T-helper 17 cell (primary cell): ENCODE measurements around the gene CUX1. TPM values are rescaled to one million over a fixed set of nuclear protein-coding genes. Genes with fewer than 3 reads are reported as not detected.
"Not testable (repeated sequence)": the region's sequence is repeated elsewhere in the genome, so short reads cannot be mapped to it uniquely, and the experiment has no call there.

ENCODE experiments used
- ATAC-seq: fragments of 150-1000 bp; cut with Tn5 transposase; 2 replicates; pipeline ENCODE4 v1.10.0; 2021; ENCODE audit warnings: mild to moderate bottlenecking, moderate library complexity
- DNase-seq, 3 donors: peaks; one replicate each; pipeline versions ENCODE4 v3.0.0 to v3.0.0-alpha.2; 2020 to 2021
- H3K9me3 ChIP-seq: one replicate; pipeline ENCODE4 v1.7.0; 2013; ENCODE audit warnings: low read length, mild to moderate bottlenecking; ENCODE audit not compliant: control insufficient read depth, poor library complexity, severe bottlenecking
- H3K27ac Mint-ChIP-seq: one replicate; pipeline ENCODE4 v1.8.0; 2022; ENCODE audit warnings: mild to moderate bottlenecking, moderate library complexity, mixed read lengths
- H3K27me3 Mint-ChIP-seq: one replicate; pipeline ENCODE4 v1.8.0; 2022; ENCODE audit warnings: mixed read lengths
- H3K36me3 Mint-ChIP-seq: one replicate; pipeline ENCODE4 v1.8.0; 2022; ENCODE audit warnings: low read depth, mixed read lengths
- H3K4me1 Mint-ChIP-seq: one replicate; pipeline ENCODE4 v1.8.0; 2022; ENCODE audit warnings: mild to moderate bottlenecking, mixed read lengths
- H3K4me3 Mint-ChIP-seq: one replicate; pipeline ENCODE4 v1.8.0; 2022; ENCODE audit warnings: mild to moderate bottlenecking, moderate library complexity, mixed read lengths
- total RNA-seq, 4 donors: library from RNA in 2 of 4; stranded (reverse) in 2 of 4; gene quantifications; one replicate each; pipeline ENCODE4 v1.2.3 and lab custom pipeline; 2022 to 2026

Gene CUX1
- total RNA-seq, 2 donors from 2014 or later, result 35.6 to 52.8 TPM

- peaks cover 16% of the 10 kb centered on the region for H3K27me3 Mint-ChIP-seq
- no peak overlapping the region for H3K27ac Mint-ChIP-seq
- DNase-seq (no peak), ATAC-seq (no peak)
- H3K36me3 Mint-ChIP-seq, result no peaks in the 10 kb centered on the region
- no peak overlapping the region for H3K4me3 Mint-ChIP-seq
- no peaks in the 10 kb centered on the region for H3K9me3 ChIP-seq
- H3K4me1 Mint-ChIP-seq, result peaks cover 5% of the 10 kb centered on the region
Measured at GRCh38 chr7:101784292-101785127, 32.9 kb upstream of the CUX1 start.

- no peak overlapping the region for H3K27ac Mint-ChIP-seq
- H3K27me3 Mint-ChIP-seq, result peaks cover 16% of the 10 kb centered on the region
- DNase-seq (no peak), ATAC-seq (no peak)
- peaks cover 5% of the 10 kb centered on the region for H3K4me1 Mint-ChIP-seq
- no peak overlapping the region for H3K4me3 Mint-ChIP-seq
- no peaks in the 10 kb centered on the region for H3K9me3 ChIP-seq
- no peaks in the 10 kb centered on the region for H3K36me3 Mint-ChIP-seq
Measured at GRCh38 chr7:101787864-101788263, 29.6 kb upstream of the CUX1 start.

DNA sequence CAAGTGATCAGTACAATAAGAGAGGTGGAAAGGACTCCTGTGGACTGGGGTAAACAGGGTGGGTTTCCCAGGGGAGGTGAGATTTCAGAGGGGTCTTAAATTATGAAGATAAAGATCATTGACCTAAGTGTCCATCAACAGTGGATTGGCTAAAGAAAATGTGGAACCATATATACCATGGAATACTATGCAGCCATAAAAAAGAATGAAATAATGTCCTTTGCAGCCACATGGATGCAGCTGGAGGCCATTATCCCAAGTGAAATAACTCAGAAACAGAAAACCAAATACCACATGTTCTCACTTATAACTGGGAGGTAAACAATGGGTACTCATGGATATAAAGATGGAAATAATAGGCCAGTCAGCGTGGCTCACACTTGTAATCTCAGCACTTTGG, 28.9 kb upstream of the CUX1 start:
- Mint-ChIP-seq H3K27ac (no peak overlapping the region), H3K27me3 (peaks cover 13% of the 10 kb centered on the region), H3K4me1 (peaks cover 5% of the 10 kb centered on the region), H3K4me3 (no peak overlapping the region), H3K36me3 (no peaks in the 10 kb centered on the region)
- ATAC-seq (no peak), DNase-seq (no peak)
- H3K9me3 ChIP-seq, result no peaks in the 10 kb centered on the region

DNA sequence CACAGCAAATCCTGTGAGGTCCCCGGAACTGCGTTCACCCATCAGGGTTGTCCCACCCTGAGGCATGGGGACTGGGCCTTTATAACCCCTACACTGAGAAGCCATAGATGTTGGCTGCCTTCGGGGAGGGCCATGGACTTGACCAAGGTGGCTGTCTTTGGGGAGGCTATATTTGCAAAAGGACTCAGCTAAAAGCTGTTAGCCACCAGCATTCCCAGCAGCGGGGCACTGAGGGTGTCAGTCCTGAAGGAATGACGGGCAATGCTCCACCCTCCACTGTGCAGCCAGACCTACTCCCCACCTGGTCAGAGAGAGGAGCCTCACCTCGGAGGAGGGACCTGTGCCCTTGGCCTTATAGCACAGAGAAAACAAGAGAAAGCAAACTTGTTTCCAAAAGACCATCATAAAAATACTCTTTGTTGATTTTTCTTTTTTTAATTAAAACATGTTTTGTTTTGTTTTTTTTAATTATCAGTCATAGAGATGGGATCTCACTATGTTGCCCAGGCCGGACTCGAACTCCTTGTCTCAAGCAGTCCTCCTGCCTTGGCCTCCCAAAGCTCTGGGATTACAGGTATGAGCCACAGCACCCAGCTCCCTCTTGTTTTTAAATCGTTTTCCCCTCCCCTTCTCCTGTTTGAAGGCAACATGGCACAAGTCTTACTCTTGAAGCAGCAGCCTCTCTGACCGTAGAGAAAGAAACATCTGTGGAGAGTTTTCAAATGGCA, 26.7 kb upstream of the CUX1 start:
- no peaks in the 10 kb centered on the region for H3K36me3 Mint-ChIP-seq
- H3K9me3 ChIP-seq, result no peaks in the 10 kb centered on the region
- ATAC-seq (no peak), DNase-seq (no peak)
- peaks cover 2% of the 10 kb centered on the region for H3K4me1 Mint-ChIP-seq
- H3K27ac Mint-ChIP-seq, result no peak overlapping the region
- H3K27me3 Mint-ChIP-seq, result no peaks in the 10 kb centered on the region
- no peak overlapping the region for H3K4me3 Mint-ChIP-seq

DNA sequence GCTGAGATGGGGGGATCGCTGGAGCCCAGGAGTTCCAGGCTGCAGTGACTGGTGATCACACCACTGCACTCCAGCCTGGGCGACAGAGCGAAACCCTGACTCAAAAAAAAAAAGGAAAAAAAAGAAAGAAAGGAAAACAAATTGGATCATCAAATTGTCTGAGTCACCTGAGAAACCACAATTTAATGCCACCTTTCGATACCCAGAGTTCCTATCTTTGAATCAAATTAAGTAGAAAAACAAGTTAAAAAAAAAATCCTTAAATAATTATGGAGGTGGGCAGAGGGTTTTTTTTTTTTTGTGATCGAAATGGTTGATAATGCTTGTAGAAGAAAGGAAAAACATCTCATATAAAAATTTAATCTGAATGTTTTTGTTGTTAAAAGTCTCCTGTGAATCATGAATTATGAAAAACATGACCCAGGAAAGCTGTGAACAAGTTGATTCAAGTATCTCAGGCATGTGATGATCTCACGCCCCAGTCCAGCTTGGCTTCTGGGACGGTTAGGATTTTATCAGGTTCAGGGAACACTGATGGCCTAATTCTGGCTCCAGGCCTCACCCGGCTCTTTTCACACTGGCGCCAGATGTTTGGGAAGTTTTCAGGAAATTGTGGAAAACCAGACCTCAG, 25.3 kb upstream of the CUX1 start:
- DNase-seq (no peak), ATAC-seq (no peak)
- H3K27ac Mint-ChIP-seq, result no peak overlapping the region
- H3K27me3 Mint-ChIP-seq, result peaks cover under 1% of the 10 kb centered on the region
- H3K4me3 Mint-ChIP-seq, result no peak overlapping the region
- no peaks in the 10 kb centered on the region for H3K36me3 Mint-ChIP-seq
- peaks cover 2% of the 10 kb centered on the region for H3K4me1 Mint-ChIP-seq
- H3K9me3 ChIP-seq, result no peaks in the 10 kb centered on the region

DNA sequence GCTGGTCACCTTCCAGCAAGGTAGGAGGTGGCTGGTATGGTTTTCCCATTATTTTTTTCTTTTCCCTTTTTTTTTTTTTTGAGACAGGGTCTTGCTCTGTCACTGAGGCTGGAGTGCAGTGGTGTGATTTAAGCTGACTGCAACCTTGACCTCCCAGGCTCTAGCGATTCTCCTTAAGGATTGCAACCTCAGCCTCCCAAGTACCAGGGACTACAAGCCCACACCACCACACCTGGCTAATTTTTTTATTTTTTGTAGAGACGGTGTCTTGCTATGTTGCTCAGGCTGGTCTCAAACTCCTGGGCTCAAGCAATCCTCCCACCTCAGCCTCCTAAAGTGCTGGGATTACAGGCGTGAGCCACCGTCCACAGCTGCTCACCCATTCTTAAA, 24.7 kb upstream of the CUX1 start:
- H3K4me3 Mint-ChIP-seq, H3K4me1 Mint-ChIP-seq, H3K27ac Mint-ChIP-seq, H3K9me3 ChIP-seq, H3K36me3 Mint-ChIP-seq, H3K27me3 Mint-ChIP-seq, DNase-seq, ATAC-seq: not testable (repeated sequence)

GRCh38 chr7:101795461-101795860, 22.0 kb upstream of the CUX1 start:
- Mint-ChIP-seq H3K36me3 (no peaks in the 10 kb centered on the region), H3K27me3 (peaks cover 5% of the 10 kb centered on the region), H3K4me3 (no peak overlapping the region), H3K27ac (no peak overlapping the region), H3K4me1 (peaks cover 2% of the 10 kb centered on the region)
- no peaks in the 10 kb centered on the region for H3K9me3 ChIP-seq
- ATAC-seq, result no peak
- no peak for DNase-seq

GRCh38 chr7:101798173-101798572, 19.3 kb upstream of the CUX1 start:
- ATAC-seq, H3K36me3 Mint-ChIP-seq, H3K4me3 Mint-ChIP-seq, H3K4me1 Mint-ChIP-seq, DNase-seq, H3K9me3 ChIP-seq, H3K27ac Mint-ChIP-seq: not testable (repeated sequence)
- H3K27me3 Mint-ChIP-seq, result peaks cover 13% of the 10 kb centered on the region

DNA sequence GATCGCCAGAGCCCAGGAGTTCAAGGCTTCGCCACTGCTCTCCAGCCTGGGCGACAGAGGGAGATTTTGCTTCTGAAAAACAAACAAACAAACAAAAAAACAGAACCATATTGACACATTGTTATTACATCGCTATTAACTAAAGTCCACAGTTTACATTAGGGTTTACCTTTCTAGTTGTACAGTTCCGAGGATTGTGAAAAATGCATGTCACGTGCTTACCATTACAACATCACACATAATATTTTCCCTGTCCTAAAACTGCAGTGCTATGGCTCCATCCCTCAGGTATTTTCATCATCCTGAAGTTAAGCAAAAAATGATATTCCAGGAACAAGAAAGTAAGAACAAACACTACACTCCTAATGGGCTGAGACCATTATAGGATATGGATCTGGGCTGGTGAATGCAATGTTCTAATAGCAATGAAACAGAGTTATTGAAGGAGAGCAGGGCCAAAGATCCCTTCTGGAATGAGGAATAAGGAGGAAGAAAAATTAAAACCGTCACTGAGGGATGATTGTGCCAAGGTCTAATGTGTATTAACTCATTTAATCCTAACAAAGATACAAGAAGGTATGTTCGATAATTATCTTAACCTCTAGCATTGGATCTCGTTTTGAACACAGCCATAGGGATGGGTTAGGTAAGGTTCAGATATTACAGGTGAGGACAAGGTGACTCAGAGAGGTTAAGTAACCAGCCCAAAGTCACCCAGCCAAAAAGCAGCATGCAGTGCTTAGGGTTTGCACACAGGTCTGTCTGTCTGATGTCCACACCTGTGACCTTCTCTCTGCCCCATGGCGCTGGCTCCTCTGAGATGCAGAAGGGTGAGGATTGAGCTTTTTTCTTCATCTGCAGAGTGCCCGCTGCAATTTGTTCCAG, 14.0 kb upstream of the CUX1 start:
- no peak for ATAC-seq
- Mint-ChIP-seq H3K4me3 (peak overlapping the region; percentile 80), H3K27me3 (peaks cover 30% of the 10 kb centered on the region), H3K4me1 (peaks cover 14% of the 10 kb centered on the region), H3K36me3 (peaks cover 2% of the 10 kb centered on the region), H3K27ac (peak overlapping the region; percentile 70)
- no peaks in the 10 kb centered on the region for H3K9me3 ChIP-seq
- DNase-seq, result no peak

DNA sequence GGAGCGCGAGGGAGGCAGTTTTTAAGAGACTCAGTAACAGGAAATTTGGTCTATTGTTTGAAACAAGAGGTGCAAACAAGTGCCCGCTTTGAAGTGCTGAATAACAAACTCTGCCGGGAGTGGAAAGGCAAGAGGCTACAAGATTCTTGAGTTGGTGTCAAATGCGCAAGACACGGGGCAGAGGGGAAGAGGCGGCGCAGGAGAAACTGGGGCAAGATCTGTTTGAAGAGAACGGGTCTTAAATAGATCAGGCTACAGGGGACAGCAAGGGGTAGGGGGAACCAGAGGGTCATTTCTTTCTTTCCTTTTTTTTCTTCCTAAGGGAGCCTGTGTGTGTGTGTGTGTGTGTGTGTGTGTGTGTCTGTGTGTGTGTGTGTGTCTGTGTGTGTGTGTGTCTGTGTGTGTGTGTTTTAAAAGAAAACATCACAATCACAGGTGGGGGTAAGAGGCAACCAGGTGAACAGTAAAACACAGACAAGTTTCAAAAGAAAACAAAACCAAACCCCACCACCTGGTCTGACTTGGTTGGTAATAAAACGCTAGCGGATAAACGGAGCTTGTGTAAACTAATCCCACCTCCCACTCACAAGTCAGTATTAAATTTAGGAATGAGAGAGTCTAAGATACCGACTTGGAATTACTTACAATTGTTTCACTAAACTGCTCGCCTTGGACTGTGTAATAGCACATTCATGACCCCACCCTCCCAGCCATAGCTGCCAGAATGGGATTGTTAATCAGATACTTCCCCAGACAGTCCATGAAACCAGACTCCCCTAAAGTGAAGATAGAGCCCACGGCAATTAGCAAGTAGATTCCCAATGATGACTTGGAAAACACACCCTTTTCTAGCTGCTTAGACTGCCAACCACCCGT, 13.1 kb upstream of the CUX1 start:
- no peak for DNase-seq
- peaks cover 14% of the 10 kb centered on the region for H3K4me1 Mint-ChIP-seq
- peak; percentile 58 for ATAC-seq
- H3K27me3 Mint-ChIP-seq, result peaks cover 30% of the 10 kb centered on the region
- peak overlapping the region; percentile 70 for H3K27ac Mint-ChIP-seq
- H3K36me3 Mint-ChIP-seq, result peaks cover 2% of the 10 kb centered on the region
- H3K4me3 Mint-ChIP-seq, result peak overlapping the region; percentile 80
- H3K9me3 ChIP-seq, result no peaks in the 10 kb centered on the region

DNA sequence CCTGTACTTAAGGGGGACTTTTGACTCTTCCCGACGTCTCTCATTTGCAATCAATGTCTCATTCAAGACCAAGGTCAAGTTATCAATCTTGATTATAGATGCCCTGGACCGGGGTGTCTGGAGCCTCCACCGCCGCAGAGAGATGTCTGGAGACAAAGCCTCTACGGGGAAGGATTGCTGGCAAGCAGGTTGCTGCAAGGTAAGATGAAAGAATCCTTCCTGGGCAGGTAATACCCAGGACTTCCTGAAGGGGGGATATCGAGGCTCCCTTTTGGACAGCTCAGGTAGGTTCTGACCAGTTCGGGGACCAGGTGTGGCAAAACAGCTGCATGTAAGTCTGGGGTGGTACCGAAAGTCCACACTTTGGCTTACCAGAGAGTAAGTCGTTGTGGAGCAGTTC, 12.5 kb upstream of the CUX1 start:
- Mint-ChIP-seq H3K27ac (no peak overlapping the region), H3K36me3 (peaks cover 2% of the 10 kb centered on the region), H3K4me3 (peak overlapping the region; percentile 63), H3K27me3 (peaks cover 30% of the 10 kb centered on the region), H3K4me1 (peaks cover 14% of the 10 kb centered on the region)
- H3K9me3 ChIP-seq, result no peaks in the 10 kb centered on the region
- ATAC-seq (peak; percentile 65), DNase-seq (no peak)

- no peaks in the 10 kb centered on the region for H3K9me3 ChIP-seq
- no peak overlapping the region for H3K27ac Mint-ChIP-seq
- H3K4me1 Mint-ChIP-seq, result peaks cover 6% of the 10 kb centered on the region
- no peaks in the 10 kb centered on the region for H3K36me3 Mint-ChIP-seq
- H3K27me3 Mint-ChIP-seq, result no peaks in the 10 kb centered on the region
- no peak for ATAC-seq
- DNase-seq, result no peak
- H3K4me3 Mint-ChIP-seq, result no peak overlapping the region
Measured at GRCh38 chr7:101812595-101812994, 4.8 kb upstream of the CUX1 start.
